H1 (cell line): ENCODE measurements around the gene WFDC5. TPM values are rescaled to one million over a fixed set of nuclear protein-coding genes. Genes with fewer than 3 reads are reported as not detected.

Source experiments
- CTCF ChIA-PET: fragments of 300-600 bp; sonication (Branson Sonifier 250); formaldehyde crosslinking; loops from one replicate; lab custom pipeline; 2021; ENCODE audit not compliant: partially characterized antibody; lab: Charles Lee
- POLR2A ChIA-PET: fragments of 300-600 bp; sonication (Branson Sonifier 250); formaldehyde crosslinking; loops from one replicate; lab custom pipeline; 2021; ENCODE audit warnings: inconsistent platforms; ENCODE audit not compliant: partially characterized antibody; lab: Charles Lee
- DNase-seq, 2 experiments: peaks; one replicate each; pipeline versions ENCODE4 v3.0.0 to v3.0.0-alpha.2; 2010 to 2022; ENCODE audit warnings: low spot score in 2 of 2, low read depth in 1 of 2, mixed read lengths in 1 of 2
- FAIRE-seq: peaks from 2 replicates; lab custom pipeline; 2011; peaks lifted over from hg19 to GRCh38; lab: Jason Lieb, UNC
- H2AFZ ChIP-seq: 2 replicates; pipeline ENCODE4 v1.8.1; 2012; ENCODE audit warnings: low read length, inconsistent platforms
- H2AK5ac ChIP-seq: 2 replicates; pipeline ENCODE4 v1.6.1; 2013; ENCODE audit warnings: low read depth, low read length
- H2BK120ac ChIP-seq: replicated peaks from 2 replicates; pipeline ENCODE3; 2013; ENCODE audit warnings: low read depth, low read length, inconsistent platforms
- H2BK12ac ChIP-seq: 2 replicates; pipeline ENCODE4 v1.6.1; 2013; ENCODE audit warnings: low read depth, low read length
- H2BK15ac ChIP-seq: 2 replicates; pipeline ENCODE4 v1.6.1; 2013; ENCODE audit warnings: low read length
- H2BK20ac ChIP-seq: 2 replicates; pipeline ENCODE4 v1.6.1; 2013; ENCODE audit warnings: low read length
- H2BK5ac ChIP-seq: 2 replicates; pipeline ENCODE4 v1.6.1; 2013; ENCODE audit warnings: low read depth, low read length
- H3K14ac ChIP-seq: 2 replicates; pipeline ENCODE4 v1.6.1; 2013; ENCODE audit warnings: inconsistent platforms; ENCODE audit not compliant: insufficient read length
- H3K18ac ChIP-seq: 2 replicates; pipeline ENCODE4 v1.6.1; 2013; ENCODE audit warnings: low read length; ENCODE audit errors: extremely low read depth
- H3K23ac ChIP-seq: 2 replicates; pipeline ENCODE4 v1.6.1; 2013; ENCODE audit warnings: inconsistent platforms; ENCODE audit not compliant: insufficient read length
- H3K23me2 ChIP-seq: 2 replicates; pipeline ENCODE4 v1.6.1; 2013; ENCODE audit warnings: low read depth, low read length
- H3K27ac ChIP-seq: 2 replicates; pipeline ENCODE4 v1.6.1; 2011; ENCODE audit warnings: low read depth, low read length, inconsistent platforms
- H3K27me3 ChIP-seq, 4 experiments: replicated peaks in 1 of 4; 1 replicate in 1 of 4; 2 replicates in 3 of 4; pipeline versions ENCODE4 v1.6.1 to v1.8.1; 2011 to 2013; ENCODE audit warnings: low read length in 3 of 4, mild to moderate bottlenecking in 3 of 4, inconsistent platforms in 2 of 4, mixed read lengths in 2 of 4, moderate library complexity in 1 of 4; ENCODE audit not compliant: control insufficient read depth in 3 of 4, insufficient read depth in 3 of 4; ENCODE audit errors: extremely low read depth in 1 of 4
- H3K36me3 ChIP-seq, 4 experiments: 2 replicates each; pipeline versions ENCODE4 v1.6.1 to v1.8.1; 2011 to 2013; ENCODE audit warnings: mild to moderate bottlenecking in 4 of 4, low read length in 3 of 4, moderate library complexity in 2 of 4, control low read depth in 1 of 4, inconsistent platforms in 1 of 4; ENCODE audit not compliant: insufficient read depth in 4 of 4, control insufficient read depth in 2 of 4
- H3K4ac ChIP-seq: replicated peaks from 2 replicates; pipeline ENCODE3; 2013; ENCODE audit warnings: low read length, low read depth, mixed read lengths, inconsistent platforms; ENCODE audit not compliant: insufficient read length
- H3K4me1 ChIP-seq, 4 experiments: replicated peaks in 1 of 4; 1 replicate in 1 of 4; 2 replicates in 3 of 4; pipeline versions ENCODE4 v1.6.1 to v1.8.1; 2011 to 2013; ENCODE audit warnings: low read length in 3 of 4, inconsistent platforms in 2 of 4, mixed read lengths in 1 of 4; ENCODE audit not compliant: insufficient read depth in 4 of 4, control insufficient read depth in 3 of 4
- H3K4me2 ChIP-seq, 2 experiments: 2 replicates each; pipeline versions ENCODE4 v1.6.1 to v1.8.1; 2011 to 2013; ENCODE audit warnings: low read depth in 2 of 2, low read length in 2 of 2, control low read depth in 1 of 2, inconsistent platforms in 1 of 2, mild to moderate bottlenecking in 1 of 2; ENCODE audit not compliant: insufficient read depth in 1 of 2
- H3K4me3 ChIP-seq, 4 experiments: fragments of 200-600, 300-600 bp in 1 of 4; sonication (generic), shearing (Covaris generic), sonication (Bioruptor Twin) in 1 of 4; 2 replicates each; pipeline versions ENCODE4 v1.5.1 to v1.8.1; 2011 to 2016; ENCODE audit warnings: low read length in 4 of 4, low read depth in 3 of 4, control low read depth in 2 of 4, inconsistent platforms in 2 of 4, mild to moderate bottlenecking in 2 of 4, mixed read lengths in 1 of 4, moderate library complexity in 1 of 4; ENCODE audit not compliant: insufficient read depth in 2 of 4; ENCODE audit errors: extremely low read depth in 1 of 4
- H3K56ac ChIP-seq: replicated peaks from 2 replicates; pipeline ENCODE3; 2013; ENCODE audit warnings: low read depth, mild to moderate bottlenecking, mixed read lengths, low read length, inconsistent platforms; ENCODE audit not compliant: insufficient read length
- H3K79me1 ChIP-seq: 2 replicates; pipeline ENCODE4 v1.6.1; 2013; ENCODE audit warnings: low read depth, low read length, control low read depth
- H3K79me2 ChIP-seq, 2 experiments: 2 replicates each; pipeline versions ENCODE4 v1.6.1 to v1.8.1; 2012 to 2013; ENCODE audit warnings: low read length in 2 of 2, mild to moderate bottlenecking in 2 of 2, inconsistent platforms in 1 of 2; ENCODE audit not compliant: insufficient read depth in 2 of 2, control insufficient read depth in 1 of 2
- H3K9ac ChIP-seq, 4 experiments: replicated peaks in 1 of 4; 1 replicate in 1 of 4; 2 replicates in 3 of 4; pipeline versions ENCODE4 v1.6.1 to v1.8.1; 2011 to 2013; ENCODE audit warnings: low read depth in 3 of 4, low read length in 3 of 4, control low read depth in 2 of 4, mild to moderate bottlenecking in 2 of 4, moderate library complexity in 2 of 4, inconsistent platforms in 1 of 4; ENCODE audit errors: extremely low read depth in 1 of 4
- H3K9me3 ChIP-seq, 2 experiments: 2 replicates each; pipeline versions ENCODE4 v1.6.1 to v1.8.1; 2012 to 2013; ENCODE audit warnings: mild to moderate bottlenecking in 2 of 2, moderate library complexity in 2 of 2, control low read depth in 1 of 2, inconsistent platforms in 1 of 2, low read depth in 1 of 2, low read length in 1 of 2, mixed read lengths in 1 of 2; ENCODE audit not compliant: insufficient read depth in 2 of 2
- H4K20me1 ChIP-seq, 2 experiments: replicated peaks in 1 of 2; 2 replicates each; pipeline versions ENCODE3 to v1.8.1; 2011 to 2013; ENCODE audit warnings: inconsistent platforms in 2 of 2, low read length in 2 of 2, mild to moderate bottlenecking in 1 of 2; ENCODE audit not compliant: insufficient read depth in 2 of 2, control insufficient read depth in 1 of 2
- H4K5ac ChIP-seq: 2 replicates; pipeline ENCODE4 v1.6.1; 2013; ENCODE audit warnings: low read length, low read depth, mixed read lengths, inconsistent platforms; ENCODE audit not compliant: insufficient read length
- H4K8ac ChIP-seq: 2 replicates; pipeline ENCODE4 v1.8.0; 2013; ENCODE audit warnings: mild to moderate bottlenecking, moderate library complexity, low read length, inconsistent platforms; ENCODE audit not compliant: insufficient read depth; ENCODE audit errors: extremely low read depth
- H4K91ac ChIP-seq: replicated peaks from 2 replicates; pipeline ENCODE3; 2013; ENCODE audit warnings: low read length, mixed read lengths, inconsistent platforms; ENCODE audit not compliant: insufficient read length
- BRCA1 ChIP-seq: IDR thresholded peaks from 2 replicates; pipeline ENCODE4 v1.6.1; 2012; ENCODE audit warnings: low read depth, low read length, improper control_type of control experiment
- CHD1 ChIP-seq: IDR thresholded peaks from 2 replicates; pipeline ENCODE4 v1.6.1; 2012; ENCODE audit warnings: low read depth, low read length, improper control_type of control experiment
- EP300 ChIP-seq, 2 experiments: IDR thresholded peaks; 1 replicate in 1 of 2; 2 replicates in 1 of 2; pipeline ENCODE4 v1.6.1; 2011 to 2012; ENCODE audit warnings: low read depth in 2 of 2, low read length in 2 of 2, mild to moderate bottlenecking in 2 of 2, borderline replicate concordance in 1 of 2, inconsistent platforms in 1 of 2, moderate library complexity in 1 of 2
- EZH2 ChIP-seq: fragments of 200-600 bp; sonication (generic); IDR thresholded peaks from 2 replicates; pipeline ENCODE4 v1.7.1; 2012; ENCODE audit warnings: low read depth, mild to moderate bottlenecking, moderate library complexity, low read length, inconsistent platforms; ENCODE audit not compliant: severe bottlenecking
- HDAC2 ChIP-seq, 2 experiments: fragments of 300-600 bp in 1 of 2; sonication (generic) in 1 of 2; IDR thresholded peaks; 2 replicates each; pipeline ENCODE4 v1.6.1; 2011 to 2012; ENCODE audit warnings: low read depth in 2 of 2, low read length in 2 of 2, mild to moderate bottlenecking in 2 of 2, moderate library complexity in 2 of 2, borderline replicate concordance in 1 of 2, inconsistent platforms in 1 of 2
- KDM5A ChIP-seq: fragments of 200-600 bp; IDR thresholded peaks from 2 replicates; pipeline ENCODE4 v1.7.1; 2012; ENCODE audit warnings: mild to moderate bottlenecking, low read length, inconsistent platforms, mixed read lengths
- MAFK ChIP-seq: IDR thresholded peaks from 2 replicates; pipeline ENCODE4 v1.6.1; 2012; ENCODE audit warnings: low read depth, mild to moderate bottlenecking, improper control_type of control experiment, low read length
- POLR2A ChIP-seq, 2 experiments: IDR thresholded peaks; 1 replicate in 1 of 2; 2 replicates in 1 of 2; pipeline ENCODE4 v1.6.1; 2011; ENCODE audit warnings: low read depth in 2 of 2, low read length in 2 of 2, mild to moderate bottlenecking in 2 of 2; ENCODE audit errors: control extremely low read depth in 1 of 2
- RAD21 ChIP-seq, 2 experiments: IDR thresholded peaks in 1 of 2; conservative IDR thresholded peaks in 1 of 2; 2 replicates each; pipeline ENCODE4 v1.6.1; 2011; ENCODE audit warnings: low read depth in 2 of 2, low read length in 2 of 2, improper control_type of control experiment in 1 of 2, inconsistent platforms in 1 of 2, mild to moderate bottlenecking in 1 of 2, moderate library complexity in 1 of 2
- TAF1 ChIP-seq: IDR thresholded peaks from 2 replicates; pipeline ENCODE4 v1.6.1; 2011; ENCODE audit warnings: mild to moderate bottlenecking, low read depth, low read length
- TBP ChIP-seq: IDR thresholded peaks from 2 replicates; pipeline ENCODE4 v1.6.1; 2011; ENCODE audit warnings: low read depth, low read length, improper control_type of control experiment
- USF2 ChIP-seq: IDR thresholded peaks from 2 replicates; pipeline ENCODE4 v1.6.1; 2011; ENCODE audit warnings: low read length, improper control_type of control experiment
- YY1 ChIP-seq: IDR thresholded peaks from 2 replicates; pipeline ENCODE4 v1.6.1; 2011; ENCODE audit warnings: low read depth, mild to moderate bottlenecking, low read length
- WGBS, 2 experiments: shearing (Covaris generic) in 1 of 2; methylation state at CpG; one replicate each; pipeline versions ENCODE4 v1.1.6 to v1.1.7; 2013 to 2015; ENCODE audit warnings: low lambda C conversion rate in 2 of 2, mixed read lengths in 2 of 2, inconsistent platforms in 1 of 2, low coverage in 1 of 2, missing lambda C conversion rate in 1 of 2; ENCODE audit not compliant: insufficient replicate concordance in 2 of 2, insufficient coverage in 1 of 2, insufficient read length in 1 of 2; ENCODE audit errors: extremely low coverage in 1 of 2, missing lambda C conversion rate in 1 of 2; 5-methylcytosine and 5-hydroxymethylcytosine counted together
- polyA plus RNA-seq, 7 experiments: library from polyadenylated mRNA; depleted of rRNA in 3 of 7; stranded (reverse) in 5 of 7; unstranded in 2 of 7; fragments of >200 nt in 5 of 7; fragments of 200-250 nt in 2 of 7; gene quantifications; 1 replicate in 5 of 7; 2 replicates in 1 of 7; 4 replicates in 1 of 7; pipeline versions ENCODE4 v1.2.1 to v1.2.3, GENCODE V29; 2011 to 2013; ENCODE audit warnings: missing spikeins in 2 of 7, mixed read lengths in 2 of 7
- total RNA-seq: library from RNA; stranded (reverse); fragmentation: NEBNext Ultra II Directional; extraction: Animal tissue kit (Norgen Biotek cat#: 25700); gene quantifications from 2 replicates; pipeline ENCODE4 v1.2.1, GENCODE V29; 2021

The WFDC5 gene
- total and polyA plus RNA-seq, 2 of the 8 experiments (the other 6 are each of a cell fraction or from before 2014, with no cell fraction given) = not detected

- no peak overlapping the region for H3K56ac ChIP-seq
- H3K27ac ChIP-seq = no peak overlapping the region
- H4K5ac ChIP-seq = no peak overlapping the region
- no peaks in the 10 kb centered on the region for H3K79me1 ChIP-seq
- no peak overlapping the region for H3K9ac ChIP-seq
- no peak overlapping the region for H2BK20ac ChIP-seq
- no peaks in the 10 kb centered on the region; a peak in 1 of 4 replicates for H3K9me3 ChIP-seq
- H2BK5ac ChIP-seq = no peak overlapping the region
- no peaks in the 10 kb centered on the region for H4K20me1 ChIP-seq
- CTCF ChIA-PET = interaction anchor here (0.7 to 1.8 kb wide), 3 partner anchors 18 to 135 kb away, joined by 3 to 14 read pairs (median 4); no protein-coding TSS in a partner anchor
- H3K4me2 ChIP-seq = no peak overlapping the region
- H3K4me1 ChIP-seq = no peaks in the 10 kb centered on the region
- no peak overlapping the region for H3K14ac ChIP-seq
- no peak overlapping the region for H3K4ac ChIP-seq
- no peak overlapping the region for H2BK120ac ChIP-seq
- H3K27me3 ChIP-seq = peaks cover 0 to 1% (median 0%) of the 10 kb centered on the region in 4 experiments; a peak in 1 of 7 replicates
- POLR2A ChIA-PET = no interaction called here
- H3K23ac ChIP-seq = no peak overlapping the region
- H4K91ac ChIP-seq = no peak overlapping the region
- no peak overlapping the region for H4K8ac ChIP-seq
- WGBS, 2 experiments = 79% methylated on average over 2 of the region's 2 CpGs; no CpG with 5 or more reads in 1 of the 2 experiments
- no peak overlapping the region for H3K18ac ChIP-seq
- H2AK5ac ChIP-seq = no peak overlapping the region
- H2BK15ac ChIP-seq = no peak overlapping the region
- DNase-seq (no peak), FAIRE-seq (no peak)
- no peak overlapping the region for H2AFZ ChIP-seq
- no peak overlapping the region for H2BK12ac ChIP-seq
- H3K36me3 ChIP-seq = no peaks in the 10 kb centered on the region
- H3K79me2 ChIP-seq = no peaks in the 10 kb centered on the region
- no peak overlapping the region for H3K4me3 ChIP-seq
- no peaks in the 10 kb centered on the region for H3K23me2 ChIP-seq
- TF ChIP-seq RAD21 (IDR thresholded peaks at IDR 0.05 in 1 of 2, conservative IDR thresholded peaks at IDR 0.05 in 1 of 2; ENCODE audit: low read depth in 2 of 2, low read length in 2 of 2) = no peak
- TF ChIP-seq EP300 (IDR thresholded peaks at IDR 0.05; ENCODE audit: borderline replicate concordance in 1 of 2, low read depth in 2 of 2, low read length in 2 of 2) = no peak
- TF ChIP-seq POLR2A (IDR thresholded peaks at IDR 0.05; ENCODE audit: control extremely low read depth in 1 of 2, low read depth in 2 of 2, low read length in 2 of 2) = no peak
- TF ChIP-seq MAFK = no peak
- TF ChIP-seq USF2 = no peak
- no peak for TF ChIP-seq TAF1
- TF ChIP-seq YY1 = no peak
- TF ChIP-seq BRCA1 = no peak
- TF ChIP-seq CHD1 = no peak
- no peak for TF ChIP-seq TBP
- no peak for TF ChIP-seq EZH2
- TF ChIP-seq KDM5A = no peak
- no peak for TF ChIP-seq HDAC2 (IDR thresholded peaks at IDR 0.05; ENCODE audit: borderline replicate concordance in 1 of 2, low read depth in 2 of 2, low read length in 2 of 2)
These were observed 41.7 kb upstream of the WFDC5 start for GRCh38 chr20:45156713-45157112.
